Measurements from ENCODE around the gene FBXO4.

The FBXO4 gene

GRCh38 chr5:41924872-41925554, at the start of gene FBXO4:
Gene FBXO4 (plus strand): TSS chr5:41925281. CDS start chr5:41925310, 29 bp downstream.
- DNase-seq, result peak; percentile 48 to 92

- no peak for DNase-seq
Measured at GRCh38 chr5:41876678-41877077, 48.4 kb upstream of the FBXO4 start.

GRCh38 chr5:41877408-41877807, 47.7 kb upstream of the FBXO4 start:
- no peak for DNase-seq

- DNase-seq, result no peak
Measured at GRCh38 chr5:41878173-41878572, 46.9 kb upstream of the FBXO4 start.

GRCh38 chr5:41878643-41879478, 46.2 kb upstream of the FBXO4 start:
- DNase-seq, result no peak

- no peak for DNase-seq
Measured at GRCh38 chr5:41882765-41883164, 42.3 kb upstream of the FBXO4 start.

GRCh38 chr5:41883243-41883642, 41.8 kb upstream of the FBXO4 start:
- no peak for DNase-seq

- no peak for DNase-seq
Measured at GRCh38 chr5:41883936-41884335, 41.1 kb upstream of the FBXO4 start.

GRCh38 chr5:41885286-41885685, 39.8 kb upstream of the FBXO4 start:
- no peak for DNase-seq

GRCh38 chr5:41891066-41891707, 33.9 kb upstream of the FBXO4 start:
- no peak for DNase-seq

- no peak for DNase-seq
Measured at GRCh38 chr5:41892031-41892430, 33.0 kb upstream of the FBXO4 start.

- DNase-seq, result no peak
Measured at GRCh38 chr5:41893074-41893851, 31.8 kb upstream of the FBXO4 start.

- DNase-seq, result no peak
Measured at GRCh38 chr5:41896230-41896629, 28.9 kb upstream of the FBXO4 start.

GRCh38 chr5:41903382-41903891, 21.6 kb upstream of the FBXO4 start:
- no peak for DNase-seq

- DNase-seq, result peak; percentile 100
Measured at GRCh38 chr5:41903892-41904799, 20.9 kb upstream of the FBXO4 start, which contains the start of gene RIMOC1. Gene RIMOC1 (plus strand): TSS chr5:41904344. CDS start chr5:41904368, 24 bp downstream.

- DNase-seq, result no peak
Measured at GRCh38 chr5:41906151-41906550, 18.9 kb upstream of the FBXO4 start.

GRCh38 chr5:41908374-41909079, 16.6 kb upstream of the FBXO4 start:
- DNase-seq, result no peak

GRCh38 chr5:41918105-41918504, 7.0 kb upstream of the FBXO4 start:
- DNase-seq, result no peak

- no peak for DNase-seq
Measured at GRCh38 chr5:41921166-41921565, 3.9 kb upstream of the FBXO4 start.

- no peak for DNase-seq
Measured at GRCh38 chr5:41921874-41922273, 3.2 kb upstream of the FBXO4 start.

- no peak for DNase-seq
Measured at GRCh38 chr5:41924526-41924871, 582 bp upstream of the FBXO4 start.

Measured in NCI-H526 (cell line).